Endometrial microvascular endothelial cells (primary cell): ENCODE data around the gene STK39. TPM values are rescaled to one million over a fixed set of nuclear protein-coding genes. Genes with fewer than 3 reads are reported as not detected.

ENCODE experiments used
- in situ Hi-C: cut with HindIII; loops from 2 replicates; pipeline ENCODE4 v1.10.0; 2017; ENCODE audit warnings: low sequenced_read_pairs, low pct_unique_long_range_greater_than_20kb; ENCODE audit errors: inconsistent ontology term
- total RNA-seq: library from RNA; depleted of rRNA; stranded (reverse); fragments of >200 nt; gene quantifications from one replicate; pipeline ENCODE4 v1.2.3, GENCODE V29; 2015; ENCODE audit errors: inconsistent ontology term

STK39 gene
- total RNA-seq, 1 donor from 2014 or later, result 10.3 TPM

GRCh38 chr2:168190590-168191336 is 56.6 kb downstream of the STK39 start:
- in situ Hi-C loops, result no loop called here

- in situ Hi-C loops, result no loop called here
Measured at GRCh38 chr2:168189835-168190569, 57.4 kb downstream of the STK39 start.

GRCh38 chr2:168188002-168188401 is 59.4 kb downstream of the STK39 start:
- in situ Hi-C loops, result no loop called here

GRCh38 chr2:168186452-168186851 is 60.9 kb downstream of the STK39 start:
- in situ Hi-C loops, result no loop called here

- in situ Hi-C loops, result no loop called here
Measured at GRCh38 chr2:168185583-168186274, 61.7 kb downstream of the STK39 start.

GRCh38 chr2:168184681-168185513 is 62.5 kb downstream of the STK39 start:
- in situ Hi-C loops, result no loop called here

- in situ Hi-C loops, result no loop called here
Measured at GRCh38 chr2:168183308-168183997, 63.9 kb downstream of the STK39 start.

- in situ Hi-C loops, result no loop called here
Measured at GRCh38 chr2:168182550-168183249, 64.7 kb downstream of the STK39 start.

- in situ Hi-C loops, result no loop called here
Measured at GRCh38 chr2:168181825-168182224, 65.6 kb downstream of the STK39 start.

GRCh38 chr2:168180914-168181313 is 66.5 kb downstream of the STK39 start:
- in situ Hi-C loops, result no loop called here

- in situ Hi-C loops, result no loop called here
Measured at GRCh38 chr2:168180483-168180882, 66.9 kb downstream of the STK39 start.

GRCh38 chr2:168179592-168179991 is 67.8 kb downstream of the STK39 start:
- in situ Hi-C loops, result no loop called here

- in situ Hi-C loops, result no loop called here
Measured at GRCh38 chr2:168178520-168179324, 68.7 kb downstream of the STK39 start.

- in situ Hi-C loops, result no loop called here
Measured at GRCh38 chr2:168176402-168176801, 71.0 kb downstream of the STK39 start.

- in situ Hi-C loops, result no loop called here
Measured at GRCh38 chr2:168175469-168175868, 71.9 kb downstream of the STK39 start.

- in situ Hi-C loops, result no loop called here
Measured at GRCh38 chr2:168174756-168175155, 72.6 kb downstream of the STK39 start.

GRCh38 chr2:168172071-168172470 is 75.3 kb downstream of the STK39 start:
- in situ Hi-C loops, result no loop called here
